ENCODE data around the gene GNAS. TPM values are rescaled to one million over a fixed set of nuclear protein-coding genes. Genes with fewer than 3 reads are reported as not detected.
A peak's percentile ranks its signal among the peaks of the same experiment; 100 is the strongest.

Gene GNAS
- total RNA-seq, 4 donors from 2014 or later, result 334 to 513 (median 458) TPM

GRCh38 chr20:58847463-58847862 lies 5.1 kb upstream of the GNAS start:
- TF ChIP-seq POLR2A (IDR thresholded peaks at IDR 0.05) (no peak), CTCF (IDR thresholded peaks at IDR 0.05) (no peak)
- WGBS, 2 donors, result 49 to 54% methylated on average over 2 of the region's 2 CpGs
- peaks cover 0 to 92% (median 0%) of the 10 kb centered on the region in 4 donors for H3K27me3 ChIP-seq
- H3K36me3 ChIP-seq, result no peaks in the 10 kb centered on the region
- no peaks in the 10 kb centered on the region for H3K9me3 ChIP-seq
- no peak for DNase-seq
- no peak overlapping the region for H3K4me3 ChIP-seq
- H3K4me1 ChIP-seq, result peaks cover 0 to 18% (median 0%) of the 10 kb centered on the region in 3 donors
- H3K27ac ChIP-seq, result no peak overlapping the region
- intact Hi-C loops (cut with DNase I), result no loop called here

- intact Hi-C loops (cut with DNase I), result no loop called here
- H3K27me3 ChIP-seq, result peaks cover 0 to 93% (median 1%) of the 10 kb centered on the region in 4 donors
These were observed 1.8 kb upstream of the GNAS start, which contains the start of gene GNAS-AS1 for GRCh38 chr20:58850693-58851174. TSS of gene GNAS-AS1 (minus strand) at chr20:58850902.

GRCh38 chr20:58851221-58851968 lies 1.1 kb upstream of the GNAS start:
- Histone ChIP-seq H3K9me3 (no peaks in the 10 kb centered on the region), H3K4me1 (peaks cover 0 to 51% (median 16%) of the 10 kb centered on the region in 3 donors), H3K4me3 (peak overlapping the region; percentile 22 to 64 (median 50)), H3K36me3 (no peaks in the 10 kb centered on the region), H3K27me3 (peaks cover 0 to 94% (median 1%) of the 10 kb centered on the region in 4 donors), H3K27ac (no peak overlapping the region)
- WGBS, 2 donors, result 61 to 74% methylated on average over 27 to 31 of the region's 41 CpGs
- intact Hi-C loops (cut with DNase I), result no loop called here
- TF ChIP-seq POLR2A (IDR thresholded peaks at IDR 0.05), result no peak
- TF ChIP-seq CTCF (IDR thresholded peaks at IDR 0.05), result no peak
- DNase-seq, result no peak

More at GRCh38 chr20:58850693-58851174, 1.8 kb upstream of the GNAS start, which contains the start of gene GNAS-AS1:
- WGBS, 2 donors, result 65 to 88% methylated on average over 13 of the region's 25 CpGs
- Histone ChIP-seq H3K4me1 (peaks cover 0 to 44% (median 16%) of the 10 kb centered on the region in 3 donors), H3K9me3 (no peaks in the 10 kb centered on the region), H3K27ac (no peak within 1 kb of the TSS), H3K4me3 (peak within 1 kb of the TSS; percentile 22 to 64 (median 50)), H3K36me3 (no peaks in the 10 kb centered on the region)
- DNase-seq, result no peak
- no peak for TF ChIP-seq POLR2A (IDR thresholded peaks at IDR 0.05)
- no peak for TF ChIP-seq CTCF (IDR thresholded peaks at IDR 0.05)

GRCh38 chr20:58851969-58852458 lies 502 bp upstream of the GNAS start:
- Histone ChIP-seq H3K4me3 (peak overlapping the region; percentile 11 to 64 (median 50)), H3K27me3 (peaks cover 0 to 94% (median 1%) of the 10 kb centered on the region in 4 donors), H3K9me3 (no peaks in the 10 kb centered on the region), H3K4me1 (peaks cover 0 to 52% (median 16%) of the 10 kb centered on the region in 3 donors), H3K27ac (no peak overlapping the region), H3K36me3 (no peaks in the 10 kb centered on the region)
- TF ChIP-seq POLR2A (IDR thresholded peaks at IDR 0.05), result no peak
- TF ChIP-seq CTCF (IDR thresholded peaks at IDR 0.05), result no peak
- intact Hi-C loops (cut with DNase I), result no loop called here
- no peak for DNase-seq
- 42 to 51% methylated on average over 14 to 23 of the region's 23 CpGs for WGBS, 2 donors

GRCh38 chr20:58853466-58853865 lies 950 bp downstream of the GNAS start:
- DNase-seq, result no peak
- TF ChIP-seq POLR2A (IDR thresholded peaks at IDR 0.05), result no peak
- TF ChIP-seq CTCF (IDR thresholded peaks at IDR 0.05), result no peak
- no peak overlapping the region for H3K27ac ChIP-seq
- no peaks in the 10 kb centered on the region for H3K9me3 ChIP-seq
- peaks cover 0 to 95% (median 1%) of the 10 kb centered on the region in 4 donors for H3K27me3 ChIP-seq
- no peak overlapping the region for H3K4me3 ChIP-seq
- H3K36me3 ChIP-seq, result no peaks in the 10 kb centered on the region
- intact Hi-C loops (cut with DNase I), result no loop called here
- no CpG with 5 or more reads among the region's 6 CpGs for WGBS, 2 donors
- peaks cover 0 to 52% (median 16%) of the 10 kb centered on the region in 3 donors for H3K4me1 ChIP-seq

All from esophagus squamous epithelium (tissue), 5 donors.